H9 (cell line): Measurements from ENCODE around the gene KIZ. TPM values are rescaled to one million over a fixed set of nuclear protein-coding genes. Genes with fewer than 3 reads are reported as not detected.

Experiments
- DNase-seq: peaks from one replicate; pipeline ENCODE4 v3.0.0-alpha.2; 2017
- H2AFZ ChIP-seq: one replicate; pipeline ENCODE4 v1.6.1; 2013; ENCODE audit warnings: mild to moderate bottlenecking, low read length, control low read depth, moderate library complexity
- H2AK5ac ChIP-seq: 2 replicates; pipeline ENCODE4 v1.6.1; 2013; ENCODE audit warnings: low read length, control low read depth, mixed read lengths; ENCODE audit not compliant: insufficient read length
- H2BK120ac ChIP-seq: one replicate; pipeline ENCODE4 v1.6.1; 2013; ENCODE audit warnings: low read depth, mild to moderate bottlenecking, low read length, control low read depth, inconsistent platforms; ENCODE audit not compliant: poor library complexity, severe bottlenecking
- H2BK12ac ChIP-seq: 2 replicates; pipeline ENCODE4 v1.6.1; 2013; ENCODE audit warnings: low read length, control low read depth, mixed read lengths, low read depth; ENCODE audit not compliant: insufficient read length
- H2BK15ac ChIP-seq: 2 replicates; pipeline ENCODE4 v1.6.1; 2013; ENCODE audit warnings: low read depth, low read length, control low read depth
- H2BK20ac ChIP-seq: one replicate; pipeline ENCODE4 v1.6.1; 2013; ENCODE audit warnings: low read depth, mild to moderate bottlenecking, low read length, control low read depth, inconsistent platforms; ENCODE audit not compliant: poor library complexity, severe bottlenecking
- H2BK5ac ChIP-seq: 2 replicates; pipeline ENCODE4 v1.6.1; 2013; ENCODE audit warnings: low read length, control low read depth, mixed read lengths; ENCODE audit not compliant: insufficient read length
- H3K14ac ChIP-seq: 2 replicates; pipeline ENCODE4 v1.6.1; 2013; ENCODE audit warnings: low read length, control low read depth; ENCODE audit not compliant: insufficient read depth
- H3K18ac ChIP-seq: 2 replicates; pipeline ENCODE4 v1.6.1; 2013; ENCODE audit warnings: low read depth, mild to moderate bottlenecking, mixed read lengths, low read length, control low read depth; ENCODE audit not compliant: insufficient read length
- H3K23ac ChIP-seq: 2 replicates; pipeline ENCODE4 v1.6.1; 2013; ENCODE audit warnings: low read length, control low read depth, mixed read lengths, low read depth; ENCODE audit not compliant: insufficient read length
- H3K23me2 ChIP-seq: 2 replicates; pipeline ENCODE4 v1.6.1; 2013; ENCODE audit warnings: low read depth, mild to moderate bottlenecking, mixed read lengths, low read length, control low read depth; ENCODE audit not compliant: insufficient read length, poor library complexity, severe bottlenecking
- H3K27ac ChIP-seq: 2 replicates; pipeline ENCODE4 v1.5.1; 2013; ENCODE audit warnings: low read length, control low read depth, mixed read lengths, low read depth; ENCODE audit not compliant: insufficient read length
- H3K27me3 ChIP-seq: 2 replicates; pipeline ENCODE4 v1.6.1; 2013; ENCODE audit warnings: low read length, control low read depth, inconsistent platforms; ENCODE audit not compliant: insufficient read depth
- H3K4ac ChIP-seq: 2 replicates; pipeline ENCODE4 v1.6.1; 2013; ENCODE audit warnings: low read depth, mild to moderate bottlenecking, control low read depth, inconsistent platforms, low read length, moderate library complexity
- H3K4me1 ChIP-seq: 2 replicates; pipeline ENCODE4 v1.6.1; 2013; ENCODE audit warnings: low read length, control low read depth, inconsistent platforms; ENCODE audit not compliant: insufficient read depth
- H3K4me2 ChIP-seq: 2 replicates; pipeline ENCODE4 v1.6.1; 2013; ENCODE audit warnings: low read length, control low read depth, mixed read lengths; ENCODE audit not compliant: insufficient read length, insufficient read depth
- H3K56ac ChIP-seq: 2 replicates; pipeline ENCODE4 v1.6.1; 2013; ENCODE audit warnings: low read depth, mild to moderate bottlenecking, mixed read lengths, low read length, control low read depth; ENCODE audit not compliant: insufficient read length
- H3K79me1 ChIP-seq: 2 replicates; pipeline ENCODE4 v1.6.1; 2013; ENCODE audit warnings: low read depth, mild to moderate bottlenecking, moderate library complexity, low read length, control low read depth, inconsistent platforms; ENCODE audit not compliant: insufficient read depth, poor library complexity, severe bottlenecking
- H3K79me2 ChIP-seq: 2 replicates; pipeline ENCODE4 v1.6.1; 2013; ENCODE audit warnings: low read length, control low read depth, inconsistent platforms; ENCODE audit not compliant: insufficient read depth
- H3K9ac ChIP-seq: 2 replicates; pipeline ENCODE4 v1.6.1; 2013; ENCODE audit warnings: low read length, control low read depth, mixed read lengths; ENCODE audit not compliant: insufficient read length; ENCODE audit errors: extremely low read depth
- H3K9me3 ChIP-seq: one replicate; pipeline ENCODE4 v1.6.1; 2013; ENCODE audit warnings: low read depth, low read length, inconsistent platforms; ENCODE audit not compliant: control insufficient read depth
- H3T11ph ChIP-seq: one replicate; pipeline ENCODE4 v1.6.1; 2013; ENCODE audit warnings: mild to moderate bottlenecking, low read length, control low read depth, inconsistent platforms
- H4K20me1 ChIP-seq: one replicate; pipeline ENCODE4 v1.6.1; 2013; ENCODE audit not compliant: control insufficient read depth, insufficient read length, insufficient read depth
- H4K5ac ChIP-seq: 2 replicates; pipeline ENCODE4 v1.6.1; 2013; ENCODE audit warnings: low read depth, mild to moderate bottlenecking, mixed read lengths, low read length, control low read depth; ENCODE audit not compliant: insufficient read length
- H4K8ac ChIP-seq: replicated peaks from 2 replicates; pipeline ENCODE4 v1.6.1; 2013; ENCODE audit warnings: low read length, control low read depth, mixed read lengths, low read depth; ENCODE audit not compliant: insufficient read length
- H4K91ac ChIP-seq: 2 replicates; pipeline ENCODE4 v1.6.1; 2013; ENCODE audit warnings: low read depth, mild to moderate bottlenecking, moderate library complexity, mixed read lengths, low read length, control low read depth; ENCODE audit not compliant: insufficient read length
- H3K27ac Mint-ChIP-seq, 3 experiments: 2 replicates in 2 of 3; 3 replicates in 1 of 3; pipeline ENCODE4 v1.8.0; 2020 to 2021; ENCODE audit warnings: mixed read lengths in 3 of 3, mild to moderate bottlenecking in 1 of 3, moderate library complexity in 1 of 3
- H3K27me3 Mint-ChIP-seq: 2 replicates; pipeline ENCODE4 v1.8.0; 2021; ENCODE audit warnings: low read depth, mild to moderate bottlenecking, moderate library complexity, mixed read lengths
- H3K36me3 Mint-ChIP-seq, 3 experiments: 2 replicates in 2 of 3; 3 replicates in 1 of 3; pipeline ENCODE4 v1.8.0; 2020 to 2021; ENCODE audit warnings: low read depth in 3 of 3, mixed read lengths in 3 of 3; ENCODE audit not compliant: insufficient read depth in 1 of 3
- H3K4me1 Mint-ChIP-seq, 2 experiments: 2 replicates each; pipeline ENCODE4 v1.8.0; 2020; ENCODE audit warnings: mixed read lengths in 2 of 2
- H3K4me3 Mint-ChIP-seq, 2 experiments: 2 replicates in 1 of 2; 3 replicates in 1 of 2; pipeline ENCODE4 v1.8.0; 2020 to 2021; ENCODE audit warnings: mild to moderate bottlenecking in 2 of 2, mixed read lengths in 2 of 2, moderate library complexity in 1 of 2
- H3K9me3 Mint-ChIP-seq, 2 experiments: 2 replicates in 1 of 2; 3 replicates in 1 of 2; pipeline ENCODE4 v1.8.0; 2020; ENCODE audit warnings: mild to moderate bottlenecking in 2 of 2, mixed read lengths in 2 of 2, moderate library complexity in 1 of 2
- CTCF ChIP-seq: fragments of 200-600 bp; sonication (generic); conservative IDR thresholded peaks from 3 replicates; pipeline ENCODE4 v1.8.0; 2021; ENCODE audit warnings: antibody characterized with exemption, mild to moderate bottlenecking
- WGBS: extraction: QIAGEN DNeasy Blood & Tissue Kit; methylation state at CpG from one replicate; pipeline ENCODE4 v1.1.7; 2013; ENCODE audit warnings: missing lambda C conversion rate, low lambda C conversion rate, mixed read lengths; ENCODE audit not compliant: insufficient read length; ENCODE audit errors: extremely low coverage; 5-methylcytosine and 5-hydroxymethylcytosine counted together
- total RNA-seq: library from RNA; stranded (reverse); gene quantifications from 2 replicates; pipeline ENCODE4 v1.2.1, GENCODE V29; 2021

Gene KIZ
- total RNA-seq, 1 experiment from 2014 or later = 29.3 TPM

GRCh38 chr20:21266191-21266536 lies 140.3 kb downstream of the KIZ start:
- Histone ChIP-seq H3K79me2 (no peaks in the 10 kb centered on the region), H3K23ac (no peak overlapping the region), H2BK5ac (no peak overlapping the region), H3K14ac (no peak overlapping the region; the same call in 1 of the 2 replicates), H4K20me1 (no peaks in the 10 kb centered on the region), H2BK120ac (no peak overlapping the region), H4K91ac (no peak overlapping the region), H3K27ac (no peak overlapping the region), H3K9me3 (no peaks in the 10 kb centered on the region), H3K4me2 (no peak overlapping the region), H3T11ph (no peak overlapping the region), H2AFZ (no peak overlapping the region), H2BK15ac (no peak overlapping the region), H3K18ac (no peak overlapping the region), H2BK20ac (no peak overlapping the region), H3K23me2 (no peaks in the 10 kb centered on the region), H2BK12ac (no peak overlapping the region), H4K5ac (no peak overlapping the region), H4K8ac (no peak overlapping the region), H2AK5ac (no peak overlapping the region), H3K27me3 (no peaks in the 10 kb centered on the region), H3K79me1 (no peaks in the 10 kb centered on the region), H3K4ac (no peak overlapping the region), H3K9ac (no peak overlapping the region), H3K56ac (no peak overlapping the region), H3K4me1 (no peaks in the 10 kb centered on the region)
- peaks cover 5% of the 10 kb centered on the region for H3K27me3 Mint-ChIP-seq
- WGBS = no CpG with 5 or more reads among the region's 5 CpGs
- no peaks in the 10 kb centered on the region for H3K4me1 Mint-ChIP-seq
- TF ChIP-seq CTCF = no peak
- no peak overlapping the region for H3K27ac Mint-ChIP-seq
- DNase-seq = no peak
- H3K4me3 Mint-ChIP-seq = no peak overlapping the region
- H3K36me3 Mint-ChIP-seq = peaks cover 0 to 3% (median 0%) of the 10 kb centered on the region in 3 experiments; a peak in 1 of 7 replicates
- H3K9me3 Mint-ChIP-seq = peaks cover 7 to 12% of the 10 kb centered on the region in 2 experiments; a peak in 4 of 5 replicates
